ENCODE measurements around the gene MBD5.
A peak's percentile ranks its signal among the peaks of the same experiment; 100 is the strongest.

MBD5 gene

GRCh38 chr2:148299616-148300015 lies 278.7 kb downstream of the MBD5 start:
- no peaks in the 10 kb centered on the region for H3K36me3 ChIP-seq (ENCODE audit: control insufficient read depth, insufficient read depth, low read length)
- no peak overlapping the region for H3K27ac ChIP-seq (ENCODE audit: low read depth, low read length, severe bottlenecking)
- no peaks in the 10 kb centered on the region for H3K9me3 ChIP-seq (ENCODE audit: control insufficient read depth, low read length)

GRCh38 chr2:148300544-148300943 lies 279.7 kb downstream of the MBD5 start:
- H3K4me1 ChIP-seq (ENCODE audit: control insufficient read depth, insufficient read depth, low read length, poor library complexity, severe bottlenecking), result no peaks in the 10 kb centered on the region
- H3K36me3 ChIP-seq (ENCODE audit: control insufficient read depth, insufficient read depth, low read length), result no peaks in the 10 kb centered on the region
- no peak overlapping the region for H3K4me3 ChIP-seq (ENCODE audit: extremely low read depth, insufficient read depth, low read length, poor library complexity, severe bottlenecking)
- H3K27ac ChIP-seq (ENCODE audit: low read depth, low read length, severe bottlenecking), result no peak overlapping the region
- no peaks in the 10 kb centered on the region for H3K9me3 ChIP-seq (ENCODE audit: control insufficient read depth, low read length)

More at GRCh38 chr2:148299616-148300015, 278.7 kb downstream of the MBD5 start:
- no peak overlapping the region for H3K4me3 ChIP-seq (ENCODE audit: extremely low read depth, insufficient read depth, low read length, poor library complexity, severe bottlenecking)
- no peaks in the 10 kb centered on the region for H3K4me1 ChIP-seq (ENCODE audit: control insufficient read depth, insufficient read depth, low read length, poor library complexity, severe bottlenecking)

- no peak overlapping the region for H3K27ac ChIP-seq (ENCODE audit: low read depth, low read length, severe bottlenecking)
- no peak overlapping the region for H3K4me3 ChIP-seq (ENCODE audit: extremely low read depth, insufficient read depth, low read length, poor library complexity, severe bottlenecking)
- 97% methylated on average over 3 of the region's 3 CpGs; no CpG with 5 or more reads in 1 of the 2 experiments for WGBS, 2 experiments (ENCODE audit: insufficient coverage in 2 of 2)
- H3K4me1 ChIP-seq (ENCODE audit: control insufficient read depth, insufficient read depth, low read length, poor library complexity, severe bottlenecking), result no peaks in the 10 kb centered on the region
- no peaks in the 10 kb centered on the region for H3K36me3 ChIP-seq (ENCODE audit: control insufficient read depth, insufficient read depth, low read length)
- H3K9me3 ChIP-seq (ENCODE audit: control insufficient read depth, low read length), result no peaks in the 10 kb centered on the region
Observed at GRCh38 chr2:148301362-148301761, 280.5 kb downstream of the MBD5 start.

- no peak overlapping the region for H3K27ac ChIP-seq (ENCODE audit: low read depth, low read length, severe bottlenecking)
- H3K4me1 ChIP-seq (ENCODE audit: control insufficient read depth, insufficient read depth, low read length, poor library complexity, severe bottlenecking), result no peaks in the 10 kb centered on the region
- H3K36me3 ChIP-seq (ENCODE audit: control insufficient read depth, insufficient read depth, low read length), result no peaks in the 10 kb centered on the region
- H3K9me3 ChIP-seq (ENCODE audit: control insufficient read depth, low read length), result no peaks in the 10 kb centered on the region
- 86 to 88% methylated on average over 1 of the region's 4 CpGs for WGBS, 2 experiments (ENCODE audit: insufficient coverage in 2 of 2)
- no peak overlapping the region for H3K4me3 ChIP-seq (ENCODE audit: extremely low read depth, insufficient read depth, low read length, poor library complexity, severe bottlenecking)
Observed at GRCh38 chr2:148302526-148302925, 281.6 kb downstream of the MBD5 start.

- Histone ChIP-seq H3K4me3 (ENCODE audit: extremely low read depth, insufficient read depth, low read length, poor library complexity, severe bottlenecking) (no peak overlapping the region), H3K27ac (ENCODE audit: low read depth, low read length, severe bottlenecking) (no peak overlapping the region)
- WGBS, 2 experiments (ENCODE audit: insufficient coverage in 2 of 2), result 0 to 13% methylated on average over 1 of the region's 2 CpGs
Observed at GRCh38 chr2:148303161-148303560, 282.3 kb downstream of the MBD5 start.

GRCh38 chr2:148305476-148305875 lies 284.6 kb downstream of the MBD5 start:
- H3K4me1 ChIP-seq (ENCODE audit: control insufficient read depth, insufficient read depth, low read length, poor library complexity, severe bottlenecking), result no peaks in the 10 kb centered on the region
- H3K36me3 ChIP-seq (ENCODE audit: control insufficient read depth, insufficient read depth, low read length), result no peaks in the 10 kb centered on the region
- H3K27ac ChIP-seq (ENCODE audit: low read depth, low read length, severe bottlenecking), result peak overlapping the region; percentile 49
- 93 to 100% methylated on average over 2 to 3 of the region's 5 CpGs for WGBS, 2 experiments (ENCODE audit: insufficient coverage in 2 of 2)
- no peaks in the 10 kb centered on the region for H3K9me3 ChIP-seq (ENCODE audit: control insufficient read depth, low read length)
- H3K4me3 ChIP-seq (ENCODE audit: extremely low read depth, insufficient read depth, low read length, poor library complexity, severe bottlenecking), result no peak overlapping the region

More at GRCh38 chr2:148303161-148303560, 282.3 kb downstream of the MBD5 start:
- no peaks in the 10 kb centered on the region for H3K9me3 ChIP-seq (ENCODE audit: control insufficient read depth, low read length)
- no peaks in the 10 kb centered on the region for H3K36me3 ChIP-seq (ENCODE audit: control insufficient read depth, insufficient read depth, low read length)
- no peaks in the 10 kb centered on the region for H3K4me1 ChIP-seq (ENCODE audit: control insufficient read depth, insufficient read depth, low read length, poor library complexity, severe bottlenecking)

- WGBS, 2 experiments (ENCODE audit: insufficient coverage in 2 of 2), result 94 to 100% methylated on average over 1 of the region's 2 CpGs
- no peaks in the 10 kb centered on the region for H3K9me3 ChIP-seq (ENCODE audit: control insufficient read depth, low read length)
- H3K4me1 ChIP-seq (ENCODE audit: control insufficient read depth, insufficient read depth, low read length, poor library complexity, severe bottlenecking), result no peaks in the 10 kb centered on the region
- no peak overlapping the region for H3K27ac ChIP-seq (ENCODE audit: low read depth, low read length, severe bottlenecking)
- no peaks in the 10 kb centered on the region for H3K36me3 ChIP-seq (ENCODE audit: control insufficient read depth, insufficient read depth, low read length)
- no peak overlapping the region for H3K4me3 ChIP-seq (ENCODE audit: extremely low read depth, insufficient read depth, low read length, poor library complexity, severe bottlenecking)
Observed at GRCh38 chr2:148306027-148306426, 285.1 kb downstream of the MBD5 start.

GRCh38 chr2:148317598-148317997 lies 296.7 kb downstream of the MBD5 start:
- Histone ChIP-seq H3K4me1 (ENCODE audit: control insufficient read depth, insufficient read depth, low read length, poor library complexity, severe bottlenecking) (no peaks in the 10 kb centered on the region), H3K36me3 (ENCODE audit: control insufficient read depth, insufficient read depth, low read length) (no peaks in the 10 kb centered on the region), H3K4me3 (ENCODE audit: extremely low read depth, insufficient read depth, low read length, poor library complexity, severe bottlenecking) (no peak overlapping the region), H3K27ac (ENCODE audit: low read depth, low read length, severe bottlenecking) (no peak overlapping the region), H3K9me3 (ENCODE audit: control insufficient read depth, low read length) (no peaks in the 10 kb centered on the region)
- 33 to 44% methylated on average over 2 of the region's 3 CpGs for WGBS, 2 experiments (ENCODE audit: insufficient coverage in 2 of 2)

- Histone ChIP-seq H3K4me1 (ENCODE audit: control insufficient read depth, insufficient read depth, low read length, poor library complexity, severe bottlenecking) (no peaks in the 10 kb centered on the region), H3K27ac (ENCODE audit: low read depth, low read length, severe bottlenecking) (no peak overlapping the region), H3K9me3 (ENCODE audit: control insufficient read depth, low read length) (peaks cover 5% of the 10 kb centered on the region), H3K36me3 (ENCODE audit: control insufficient read depth, insufficient read depth, low read length) (peaks cover 14% of the 10 kb centered on the region), H3K4me3 (ENCODE audit: extremely low read depth, insufficient read depth, low read length, poor library complexity, severe bottlenecking) (no peak overlapping the region)
Observed at GRCh38 chr2:148338541-148338940, 317.6 kb downstream of the MBD5 start.

GRCh38 chr2:148342086-148342485 lies 321.2 kb downstream of the MBD5 start:
- Histone ChIP-seq H3K4me3 (ENCODE audit: extremely low read depth, insufficient read depth, low read length, poor library complexity, severe bottlenecking) (no peak overlapping the region), H3K36me3 (ENCODE audit: control insufficient read depth, insufficient read depth, low read length) (peaks cover 6% of the 10 kb centered on the region), H3K4me1 (ENCODE audit: control insufficient read depth, insufficient read depth, low read length, poor library complexity, severe bottlenecking) (no peaks in the 10 kb centered on the region), H3K9me3 (ENCODE audit: control insufficient read depth, low read length) (peaks cover 5% of the 10 kb centered on the region), H3K27ac (ENCODE audit: low read depth, low read length, severe bottlenecking) (no peak overlapping the region)
- WGBS, 2 experiments (ENCODE audit: insufficient coverage in 2 of 2), result no CpG with 5 or more reads among the region's 4 CpGs

GRCh38 chr2:148350199-148350598 lies 329.3 kb downstream of the MBD5 start:
- Histone ChIP-seq H3K4me1 (ENCODE audit: control insufficient read depth, insufficient read depth, low read length, poor library complexity, severe bottlenecking) (no peaks in the 10 kb centered on the region), H3K9me3 (ENCODE audit: control insufficient read depth, low read length) (no peaks in the 10 kb centered on the region), H3K36me3 (ENCODE audit: control insufficient read depth, insufficient read depth, low read length) (no peaks in the 10 kb centered on the region), H3K27ac (ENCODE audit: low read depth, low read length, severe bottlenecking) (no peak overlapping the region), H3K4me3 (ENCODE audit: extremely low read depth, insufficient read depth, low read length, poor library complexity, severe bottlenecking) (no peak overlapping the region)
- WGBS, 2 experiments (ENCODE audit: insufficient coverage in 2 of 2), result 100% methylated on average over 1 of the region's 1 CpG; no CpG with 5 or more reads in 1 of the 2 experiments

Measured in mesodermal cell (in vitro differentiated cells).